HEK293T (cell line): ENCODE measurements around the gene TRIM66.

Source experiments
- BHLHE40 ChIP-seq: fragments of 450-650 bp; IDR thresholded peaks from 2 replicates; pipeline ENCODE4 v1.6.1; 2016; ENCODE audit warnings: mild to moderate bottlenecking, moderate library complexity, borderline replicate concordance
- CTBP1 ChIP-seq: fragments of 450-650 bp; IDR thresholded peaks from 2 replicates; pipeline ENCODE4 v1.6.1; 2016; ENCODE audit warnings: borderline replicate concordance
- FOXK2 ChIP-seq: fragments of 450-650 bp; IDR thresholded peaks from 2 replicates; pipeline ENCODE4 v1.6.1; 2016; ENCODE audit warnings: mild to moderate bottlenecking
- FOXM1 ChIP-seq: fragments of 450-650 bp; IDR thresholded peaks from 2 replicates; pipeline ENCODE4 v1.6.1; 2017; ENCODE audit warnings: mild to moderate bottlenecking, borderline replicate concordance
- HDGF ChIP-seq: fragments of 450-650 bp; IDR thresholded peaks from 2 replicates; pipeline ENCODE4 v1.6.1; 2017; ENCODE audit warnings: antibody characterized with exemption, borderline replicate concordance
- NFRKB ChIP-seq: fragments of 450-650 bp; IDR thresholded peaks from 2 replicates; pipeline ENCODE4 v1.6.1; 2016; ENCODE audit warnings: mild to moderate bottlenecking, moderate library complexity
- SUZ12 ChIP-seq: fragments of 450-650 bp; IDR thresholded peaks from 2 replicates; pipeline ENCODE4 v1.6.1; 2016; ENCODE audit warnings: mild to moderate bottlenecking
- TARDBP ChIP-seq: fragments of 450-650 bp; IDR thresholded peaks from 2 replicates; pipeline ENCODE4 v1.6.1; 2016
- ZNF384 ChIP-seq: fragments of 450-650 bp; IDR thresholded peaks from 2 replicates; pipeline ENCODE4 v1.6.1; 2016
- TF ChIP-seq, protein P1 (sequence below): fragments of 450-650 bp; IDR thresholded peaks from 2 replicates; pipeline ENCODE4 v1.6.1; 2016

DNA sequence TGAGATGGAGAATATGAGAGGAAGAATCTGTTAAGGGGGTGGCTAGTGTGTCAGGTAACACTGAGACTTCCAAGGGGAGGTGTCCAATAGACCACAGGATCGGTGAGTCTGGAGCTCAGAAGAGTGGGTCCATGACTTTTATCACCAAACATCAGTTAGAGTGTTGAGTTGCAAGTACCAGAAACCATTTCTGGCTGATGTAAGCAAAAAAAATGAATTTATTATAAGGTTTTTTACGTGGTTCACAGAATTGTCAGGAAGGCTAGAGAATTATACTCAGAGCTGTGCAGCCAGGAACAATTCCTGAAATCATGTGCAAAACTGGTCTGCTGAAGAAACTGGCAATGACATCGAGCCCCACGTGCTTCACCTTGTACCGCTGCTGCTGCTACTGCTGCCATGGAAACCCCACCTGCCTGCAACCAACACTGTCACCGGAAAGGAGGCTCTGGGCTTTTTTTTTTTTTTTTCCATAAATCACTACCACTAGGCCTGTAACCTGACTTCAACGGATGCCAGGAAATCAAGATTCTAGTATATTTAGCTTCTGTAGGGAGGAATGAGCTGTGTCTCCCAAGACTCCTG lies 71.8 kb downstream of the TRIM66 start:
- TF ChIP-seq FOXK2 (no peak), BHLHE40 (no peak), SUZ12 (no peak), NFRKB (no peak), TARDBP (no peak), HDGF (no peak), CTBP1 (no peak), ZNF384 (no peak), FOXM1 (no peak)
- TF ChIP-seq, protein P1, sequence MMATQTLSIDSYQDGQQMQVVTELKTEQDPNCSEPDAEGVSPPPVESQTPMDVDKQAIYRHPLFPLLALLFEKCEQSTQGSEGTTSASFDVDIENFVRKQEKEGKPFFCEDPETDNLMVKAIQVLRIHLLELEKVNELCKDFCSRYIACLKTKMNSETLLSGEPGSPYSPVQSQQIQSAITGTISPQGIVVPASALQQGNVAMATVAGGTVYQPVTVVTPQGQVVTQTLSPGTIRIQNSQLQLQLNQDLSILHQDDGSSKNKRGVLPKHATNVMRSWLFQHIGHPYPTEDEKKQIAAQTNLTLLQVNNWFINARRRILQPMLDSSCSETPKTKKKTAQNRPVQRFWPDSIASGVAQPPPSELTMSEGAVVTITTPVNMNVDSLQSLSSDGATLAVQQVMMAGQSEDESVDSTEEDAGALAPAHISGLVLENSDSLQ, result no peak
